SU-DHL-6 (cell line): ENCODE data around the gene TMEM9B.

Experiments used
- H2AFZ ChIP-seq: fragments of 200-600 bp; sonication (generic); 2 replicates; pipeline ENCODE4 v1.6.1; 2014; ENCODE audit warnings: low read depth, mild to moderate bottlenecking, moderate library complexity, mixed read lengths, antibody characterized with exemption, low read length; ENCODE audit not compliant: severe bottlenecking
- H3F3A ChIP-seq: fragments of 200-600 bp; shearing (Covaris generic); 2 replicates; pipeline ENCODE4 v1.6.0; 2016; ENCODE audit warnings: antibody characterized with exemption, mild to moderate bottlenecking; ENCODE audit not compliant: insufficient read depth
- H3K27ac ChIP-seq: fragments of 200-600 bp; sonication (generic); 2 replicates; pipeline ENCODE4 v1.5.1; 2016; ENCODE audit warnings: low read depth, mild to moderate bottlenecking, low read length, moderate library complexity, mixed read lengths
- H3K27me3 ChIP-seq: fragments of 200-600 bp; sonication (generic), shearing (Covaris generic); 2 replicates; pipeline ENCODE4 v1.6.0; 2014; ENCODE audit warnings: mild to moderate bottlenecking, low read length
- H3K36me3 ChIP-seq: fragments of 200-600 bp; sonication (generic); 2 replicates; pipeline ENCODE4 v1.6.1; 2014; ENCODE audit warnings: mild to moderate bottlenecking, low read length, mixed read lengths
- H3K4me2 ChIP-seq: fragments of 300-600, 200-600 bp; shearing (Covaris generic), sonication (generic); 2 replicates; pipeline ENCODE4 v1.6.0; 2014; ENCODE audit warnings: low read length, low read depth, mild to moderate bottlenecking; ENCODE audit not compliant: poor library complexity, severe bottlenecking
- H3K4me3 ChIP-seq: fragments of 200-600 bp; sonication (generic); 2 replicates; pipeline ENCODE4 v1.5.1; 2014; ENCODE audit warnings: antibody characterized with exemption, low read length, mild to moderate bottlenecking, mixed read lengths; ENCODE audit not compliant: insufficient read depth, poor library complexity, severe bottlenecking
- H3K79me2 ChIP-seq: fragments of 200-600 bp; sonication (generic); 2 replicates; pipeline ENCODE4 v1.6.1; 2014; ENCODE audit warnings: mild to moderate bottlenecking, low read length, moderate library complexity; ENCODE audit not compliant: insufficient read depth
- H3K9ac ChIP-seq: fragments of 200-600 bp; sonication (generic); 2 replicates; pipeline ENCODE4 v1.7.0; 2014; ENCODE audit warnings: mild to moderate bottlenecking, low read length
- H3K9me2 ChIP-seq: fragments of 200-600 bp; sonication (generic); replicated peaks from 2 replicates; pipeline ENCODE4 v1.6.1; 2014; ENCODE audit warnings: low read length; ENCODE audit not compliant: insufficient read depth
- H3K9me3 ChIP-seq: fragments of 200-600 bp; sonication (generic); 2 replicates; pipeline ENCODE4 v1.6.1; 2014; ENCODE audit warnings: low read length, mixed read lengths; ENCODE audit not compliant: insufficient read depth
- H4K20me1 ChIP-seq: fragments of 200-600 bp; sonication (generic); 2 replicates; pipeline ENCODE4 v1.6.1; 2014; ENCODE audit warnings: low read depth, mild to moderate bottlenecking, antibody characterized with exemption, low read length, moderate library complexity, mixed read lengths
- EZH2phosphoT487 ChIP-seq: fragments of 200-600 bp; sonication (generic), shearing (Covaris generic); conservative IDR thresholded peaks from 2 replicates; pipeline ENCODE4 v1.6.1; 2018; ENCODE audit warnings: mild to moderate bottlenecking, antibody characterized with exemption, low read length, moderate library complexity, mixed read lengths
- TF ChIP-seq, protein P1 (sequence below): fragments of 200-600 bp; sonication (generic); IDR thresholded peaks from one replicate; pipeline ENCODE4 v1.5.1; 2017; ENCODE audit warnings: antibody characterized with exemption, mild to moderate bottlenecking, low read length, moderate library complexity; ENCODE audit not compliant: insufficient read depth, poor library complexity, severe bottlenecking

Gene TMEM9B

DNA sequence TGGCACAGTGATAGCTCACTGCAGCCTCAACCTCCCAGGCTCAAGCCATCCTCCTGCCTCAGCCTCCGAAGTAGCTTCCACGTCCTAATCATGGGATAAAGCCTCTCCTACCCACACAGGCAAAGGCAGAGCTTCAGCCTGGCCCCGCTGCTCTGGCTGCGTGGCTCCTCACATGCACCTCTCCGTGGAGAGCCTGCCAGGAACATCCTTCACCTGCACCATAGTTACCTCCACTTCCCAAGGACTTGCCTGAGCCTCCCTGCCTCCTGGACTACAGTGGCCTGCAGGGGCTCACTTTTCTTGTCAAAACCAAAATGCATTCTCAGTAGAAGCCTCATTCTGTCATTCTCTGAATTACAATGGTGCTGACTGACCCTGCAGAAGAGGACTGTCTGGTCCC lies 38.0 kb downstream of the TMEM9B start:
- no peaks in the 10 kb centered on the region for H3F3A ChIP-seq
- H3K9ac ChIP-seq, result no peak overlapping the region
- H3K9me3 ChIP-seq, result no peaks in the 10 kb centered on the region
- H3K27ac ChIP-seq, result no peak overlapping the region
- H3K27me3 ChIP-seq, result no peaks in the 10 kb centered on the region
- H3K9me2 ChIP-seq, result no peaks in the 10 kb centered on the region
- TF ChIP-seq, protein P1, sequence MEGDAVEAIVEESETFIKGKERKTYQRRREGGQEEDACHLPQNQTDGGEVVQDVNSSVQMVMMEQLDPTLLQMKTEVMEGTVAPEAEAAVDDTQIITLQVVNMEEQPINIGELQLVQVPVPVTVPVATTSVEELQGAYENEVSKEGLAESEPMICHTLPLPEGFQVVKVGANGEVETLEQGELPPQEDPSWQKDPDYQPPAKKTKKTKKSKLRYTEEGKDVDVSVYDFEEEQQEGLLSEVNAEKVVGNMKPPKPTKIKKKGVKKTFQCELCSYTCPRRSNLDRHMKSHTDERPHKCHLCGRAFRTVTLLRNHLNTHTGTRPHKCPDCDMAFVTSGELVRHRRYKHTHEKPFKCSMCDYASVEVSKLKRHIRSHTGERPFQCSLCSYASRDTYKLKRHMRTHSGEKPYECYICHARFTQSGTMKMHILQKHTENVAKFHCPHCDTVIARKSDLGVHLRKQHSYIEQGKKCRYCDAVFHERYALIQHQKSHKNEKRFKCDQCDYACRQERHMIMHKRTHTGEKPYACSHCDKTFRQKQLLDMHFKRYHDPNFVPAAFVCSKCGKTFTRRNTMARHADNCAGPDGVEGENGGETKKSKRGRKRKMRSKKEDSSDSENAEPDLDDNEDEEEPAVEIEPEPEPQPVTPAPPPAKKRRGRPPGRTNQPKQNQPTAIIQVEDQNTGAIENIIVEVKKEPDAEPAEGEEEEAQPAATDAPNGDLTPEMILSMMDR, result no peak
- no peak for TF ChIP-seq EZH2phosphoT487
- H2AFZ ChIP-seq, result no peak overlapping the region
- H3K79me2 ChIP-seq, result no peaks in the 10 kb centered on the region
- no peaks in the 10 kb centered on the region for H4K20me1 ChIP-seq
- no peak overlapping the region for H3K4me3 ChIP-seq
- H3K4me2 ChIP-seq, result no peak overlapping the region
- no peaks in the 10 kb centered on the region for H3K36me3 ChIP-seq

GRCh38 chr11:8925711-8926110 lies 38.5 kb downstream of the TMEM9B start:
- no peaks in the 10 kb centered on the region for H3K36me3 ChIP-seq

GRCh38 chr11:8922691-8923090 lies 41.6 kb downstream of the TMEM9B start:
- Histone ChIP-seq H3K27me3 (no peaks in the 10 kb centered on the region), H4K20me1 (no peaks in the 10 kb centered on the region), H3K4me2 (no peak overlapping the region), H3K79me2 (no peaks in the 10 kb centered on the region), H3K9ac (no peak overlapping the region), H3K36me3 (no peaks in the 10 kb centered on the region), H3K9me2 (no peaks in the 10 kb centered on the region), H2AFZ (no peak overlapping the region), H3F3A (no peaks in the 10 kb centered on the region), H3K4me3 (no peak overlapping the region), H3K9me3 (no peaks in the 10 kb centered on the region), H3K27ac (no peak overlapping the region)
- TF ChIP-seq EZH2phosphoT487, result no peak
- TF ChIP-seq, protein P1, result no peak

More at GRCh38 chr11:8925711-8926110, 38.5 kb downstream of the TMEM9B start:
- Histone ChIP-seq H2AFZ (no peak overlapping the region), H3K27ac (no peak overlapping the region), H4K20me1 (no peaks in the 10 kb centered on the region), H3K9me2 (no peaks in the 10 kb centered on the region), H3K4me2 (no peak overlapping the region), H3K9ac (no peak overlapping the region), H3F3A (no peaks in the 10 kb centered on the region), H3K4me3 (no peak overlapping the region), H3K9me3 (no peaks in the 10 kb centered on the region), H3K79me2 (no peaks in the 10 kb centered on the region), H3K27me3 (no peaks in the 10 kb centered on the region)
- TF ChIP-seq, protein P1, result no peak
- TF ChIP-seq EZH2phosphoT487, result no peak
